NCI-H82 (cell line): ENCODE results near the gene GPR146.
A peak's percentile ranks its signal among the peaks of the same experiment; 100 is the strongest.
"Not testable (repeated sequence)": the region's sequence is repeated elsewhere in the genome, so short reads cannot be mapped to it uniquely, and the experiment has no call there.

Source experiments
- DNase-seq: peaks from one replicate; lab custom pipeline; 2025; lab: John Stamatoyannopoulos, UW

The GPR146 gene

GRCh38 chr7:1044189-1045068 lies at the start of gene GPR146:
TSS of gene GPR146 (plus strand) at chr7:1044546. CDS start at chr7:1057516, 12,970 bp downstream.
- DNase-seq: peak; percentile 96

GRCh38 chr7:994592-995308 lies 49.6 kb upstream of the GPR146 start:
- no peak for DNase-seq

- no peak for DNase-seq
These were observed 48.8 kb upstream of the GPR146 start for GRCh38 chr7:995571-995970.

- DNase-seq: no peak
These were observed 48.1 kb upstream of the GPR146 start for GRCh38 chr7:996079-996872.

DNA sequence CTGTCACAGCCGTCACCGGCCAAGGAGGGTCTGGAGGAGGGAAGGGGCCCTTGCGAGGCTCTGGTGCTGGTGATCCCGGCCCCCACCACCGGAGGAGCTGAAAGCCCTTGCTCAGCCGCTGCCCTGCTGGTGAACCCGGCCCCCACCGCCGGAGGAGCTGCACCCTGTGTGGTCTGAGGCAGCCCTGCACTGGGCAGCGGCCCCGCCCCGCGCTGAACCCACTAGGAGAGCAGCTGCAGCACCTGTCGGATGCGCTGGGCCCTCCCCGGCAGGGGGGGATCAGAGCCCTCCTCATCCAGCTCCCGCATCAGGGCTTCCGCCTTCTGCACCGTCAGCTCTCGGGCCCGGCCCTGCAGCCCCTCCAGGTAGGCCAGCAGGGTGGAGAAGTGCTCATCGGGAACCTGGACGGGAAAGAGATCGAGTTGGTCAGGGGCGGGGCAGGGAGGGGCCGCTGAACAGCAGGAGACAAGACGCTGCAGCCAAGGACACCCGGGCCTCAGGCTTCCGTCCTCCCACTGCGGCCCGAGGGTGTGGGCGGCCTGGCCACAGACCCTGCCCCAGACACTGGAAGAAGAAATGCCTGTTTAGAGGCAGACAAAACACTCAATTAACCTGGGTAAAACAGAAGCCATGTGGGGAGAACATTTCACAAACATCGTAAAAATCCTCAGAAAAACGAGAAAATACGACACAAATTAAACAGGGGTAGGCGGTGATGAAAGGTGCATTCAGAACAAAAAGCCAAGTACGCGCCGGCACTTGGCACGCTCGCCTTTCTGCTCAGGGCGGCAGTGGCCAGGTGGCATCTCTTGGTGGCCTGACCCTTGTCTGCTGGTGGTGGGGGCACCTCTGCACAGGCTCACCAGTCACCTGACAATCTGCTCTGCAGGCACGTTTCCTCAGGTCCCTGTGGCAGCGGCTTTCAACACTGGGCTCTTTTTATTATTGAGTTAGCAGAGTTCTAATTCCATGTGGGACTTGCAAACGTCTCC lies 46.6 kb upstream of the GPR146 start:
- DNase-seq: no peak

GRCh38 chr7:999149-999879 lies 45.0 kb upstream of the GPR146 start:
- DNase-seq: no peak

DNA sequence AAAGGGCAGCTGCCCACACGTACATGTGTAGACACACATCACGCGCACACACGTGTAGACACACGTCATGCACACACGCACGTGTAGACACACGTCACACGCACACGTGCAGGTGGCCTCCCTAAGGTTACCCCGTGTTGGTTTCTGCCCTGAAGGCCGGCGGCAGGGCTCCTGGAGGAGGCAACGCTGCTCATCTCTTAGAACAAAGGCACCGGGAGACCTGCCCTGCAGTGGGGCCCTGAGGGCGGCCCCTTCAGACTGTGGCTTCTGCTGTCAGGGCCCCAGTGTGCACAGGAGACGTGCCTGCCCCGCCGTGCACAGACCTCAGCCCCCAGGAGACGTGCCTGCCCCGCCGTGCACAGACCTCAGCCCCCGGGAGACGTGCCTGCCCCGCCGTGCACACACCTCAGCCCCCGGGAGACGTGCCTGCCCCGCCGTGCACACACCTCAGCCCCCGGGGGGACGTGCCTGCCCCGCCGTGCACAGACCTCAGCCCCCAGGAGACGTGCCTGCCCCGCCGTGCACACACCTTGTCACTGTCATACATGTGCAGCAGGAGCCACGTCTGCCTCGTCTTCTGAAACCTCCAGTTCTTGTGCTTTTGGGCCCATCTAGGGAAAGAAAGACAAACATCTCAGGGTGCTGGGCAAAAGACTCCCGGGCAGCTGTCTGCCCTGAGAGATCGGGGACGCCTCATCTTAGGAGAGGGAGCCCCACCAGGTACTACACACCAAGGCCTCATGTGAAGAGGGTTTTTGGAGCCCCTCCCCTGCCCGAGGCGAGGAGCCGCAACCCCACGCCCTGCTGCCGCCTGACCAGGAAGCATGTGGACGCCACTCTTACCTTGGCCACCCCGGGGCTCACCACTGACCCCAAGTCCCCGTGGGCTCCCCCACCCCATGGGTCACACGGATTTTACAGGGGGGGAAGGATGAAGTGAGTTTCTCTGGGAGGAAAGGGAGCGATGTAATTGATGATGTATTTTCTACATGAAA lies 44.1 kb upstream of the GPR146 start:
- no peak for DNase-seq

DNA sequence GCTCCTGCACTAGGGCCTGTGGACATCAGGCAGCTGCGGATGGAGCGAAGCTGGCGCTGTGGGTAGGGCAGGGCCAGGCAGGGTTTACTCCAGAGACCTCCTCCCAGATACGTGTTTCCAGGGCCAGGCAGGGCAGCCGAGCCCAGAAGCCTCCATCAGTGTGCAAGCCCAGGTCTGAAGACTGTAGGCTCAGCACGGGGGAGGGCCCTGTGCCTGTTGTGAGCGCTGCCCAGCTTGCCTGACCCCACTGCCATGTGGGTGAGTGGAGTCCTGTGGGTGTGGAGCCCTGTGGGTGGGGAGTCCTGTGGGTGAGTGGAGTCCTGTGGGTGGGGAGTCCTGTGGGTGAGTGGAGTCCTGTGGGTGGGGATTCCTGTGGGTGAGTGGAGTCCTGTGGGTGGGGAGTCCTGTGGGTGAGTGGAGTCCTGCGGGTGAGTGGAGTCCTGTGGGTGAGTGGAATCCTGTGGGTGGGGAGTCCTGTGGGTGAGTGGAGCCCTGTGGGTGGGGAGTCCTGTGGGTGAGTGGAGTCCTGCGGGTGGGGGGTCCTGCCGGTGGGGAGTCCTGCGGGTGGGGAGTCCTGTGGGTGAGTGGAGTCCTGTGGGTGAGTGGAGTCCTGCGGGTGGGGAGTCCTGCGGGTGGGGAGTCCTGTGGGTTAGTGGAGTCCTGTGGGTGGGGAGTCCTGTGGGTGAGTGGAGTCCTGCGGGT lies 43.1 kb upstream of the GPR146 start:
- DNase-seq: peak; percentile 24

- DNase-seq: not testable (repeated sequence)
These were observed 42.3 kb upstream of the GPR146 start for GRCh38 chr7:1002026-1002425.

- not testable (repeated sequence) for DNase-seq
These were observed 41.9 kb upstream of the GPR146 start for GRCh38 chr7:1002445-1002844.

DNA sequence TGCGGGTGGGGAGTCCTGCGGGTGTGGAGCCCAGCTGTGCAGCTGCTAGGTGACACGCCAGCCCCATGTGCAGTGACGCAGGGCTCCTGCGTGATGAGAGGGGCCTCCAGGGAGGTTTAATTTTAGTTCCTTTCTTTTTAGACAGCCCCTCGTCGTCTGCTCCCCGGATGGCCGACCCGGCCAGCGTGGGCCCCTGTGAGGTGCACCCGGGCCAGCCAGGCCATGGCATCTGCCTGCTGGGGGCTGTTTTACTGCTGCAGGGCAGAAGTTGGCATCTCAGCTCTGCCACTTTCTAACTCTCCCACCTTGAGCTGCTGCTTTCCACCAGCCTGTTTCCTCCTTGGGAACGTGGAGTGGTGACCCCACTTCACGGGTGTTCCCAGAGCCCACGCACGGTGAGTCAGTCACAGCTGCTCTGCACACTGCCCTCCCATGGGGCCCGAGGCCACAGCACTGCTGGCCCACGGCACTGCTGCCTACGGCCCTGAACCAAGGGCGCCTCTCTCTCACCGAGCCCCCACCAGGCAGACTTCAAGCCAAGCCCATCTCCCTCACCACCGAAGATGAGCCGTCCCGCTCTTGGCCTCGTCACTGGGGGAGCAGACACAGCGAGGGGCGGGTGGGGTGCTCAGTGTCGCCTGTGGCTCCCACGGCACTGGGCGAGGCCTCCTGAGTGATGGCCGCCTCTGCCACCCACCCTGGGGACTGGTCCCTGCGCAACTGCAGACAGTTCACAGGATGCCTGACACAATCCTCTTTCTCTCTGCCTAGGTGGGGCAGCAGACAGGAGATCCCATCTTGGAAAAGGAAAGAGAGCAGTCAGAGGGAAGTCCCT lies 40.1 kb upstream of the GPR146 start:
- DNase-seq: no peak

DNA sequence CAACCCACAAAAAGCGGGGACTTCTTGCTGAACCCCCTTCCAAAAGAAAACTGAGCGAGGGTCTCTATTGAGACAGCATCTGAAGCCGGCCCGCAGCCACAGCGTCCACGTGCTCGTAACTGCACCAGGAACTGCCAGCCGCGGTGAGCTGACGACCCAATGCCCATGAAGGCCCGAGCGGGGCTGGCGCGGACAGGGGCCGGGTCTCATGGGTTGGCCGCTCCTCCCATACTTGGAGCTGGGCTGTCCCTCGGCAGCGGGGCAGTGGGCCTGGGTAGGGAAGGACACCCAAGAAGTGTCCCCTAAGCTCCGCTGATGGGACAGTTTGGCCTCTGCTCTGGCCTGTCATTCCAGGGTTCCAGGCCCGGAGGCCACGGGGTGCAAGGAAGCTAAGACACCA lies 39.0 kb upstream of the GPR146 start:
- DNase-seq: no peak

DNA sequence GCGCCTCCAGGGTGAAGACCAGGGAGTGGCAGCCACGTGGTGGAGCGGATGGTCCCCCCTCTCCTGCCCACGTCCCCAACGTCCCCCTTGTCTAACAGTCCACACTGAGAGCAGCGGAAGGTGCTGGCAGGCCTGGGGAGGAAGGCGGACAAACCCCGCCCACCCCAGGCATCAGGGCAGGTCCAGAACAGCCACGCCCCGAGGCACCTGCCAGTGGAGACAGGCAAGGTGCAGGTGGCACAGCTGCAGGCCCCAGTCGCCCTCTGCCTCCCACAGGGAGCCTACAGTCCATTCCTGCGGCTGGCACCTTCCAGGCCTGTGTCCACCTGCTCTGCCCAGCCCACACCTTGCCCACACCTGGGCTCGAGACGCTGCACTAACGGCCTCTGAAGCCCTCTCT lies 36.4 kb upstream of the GPR146 start:
- DNase-seq: no peak

GRCh38 chr7:1008733-1009363 lies 35.5 kb upstream of the GPR146 start:
- DNase-seq: no peak

DNA sequence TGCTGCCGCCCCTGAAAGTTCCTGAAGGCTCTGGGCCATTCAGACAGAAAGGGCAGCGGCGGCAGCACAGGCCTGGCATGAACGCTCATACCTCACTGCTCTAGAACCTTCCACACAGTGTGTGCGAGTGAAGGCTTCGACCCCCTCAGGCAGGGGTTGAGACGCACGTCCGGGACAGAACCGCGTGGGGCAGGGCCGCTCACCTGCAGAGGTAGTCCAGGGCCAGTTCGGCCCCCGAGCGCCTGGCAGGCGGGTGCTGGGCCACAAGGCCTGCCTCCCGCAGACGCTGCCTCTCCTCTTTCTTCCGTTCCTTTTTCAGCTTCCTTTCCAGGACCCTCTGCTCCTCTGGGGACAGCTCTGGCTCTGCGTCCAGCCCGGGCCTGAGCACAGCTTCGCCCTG lies 34.6 kb upstream of the GPR146 start:
- DNase-seq: no peak

- DNase-seq: no peak
These were observed 34.1 kb upstream of the GPR146 start for GRCh38 chr7:1010226-1010625.

DNA sequence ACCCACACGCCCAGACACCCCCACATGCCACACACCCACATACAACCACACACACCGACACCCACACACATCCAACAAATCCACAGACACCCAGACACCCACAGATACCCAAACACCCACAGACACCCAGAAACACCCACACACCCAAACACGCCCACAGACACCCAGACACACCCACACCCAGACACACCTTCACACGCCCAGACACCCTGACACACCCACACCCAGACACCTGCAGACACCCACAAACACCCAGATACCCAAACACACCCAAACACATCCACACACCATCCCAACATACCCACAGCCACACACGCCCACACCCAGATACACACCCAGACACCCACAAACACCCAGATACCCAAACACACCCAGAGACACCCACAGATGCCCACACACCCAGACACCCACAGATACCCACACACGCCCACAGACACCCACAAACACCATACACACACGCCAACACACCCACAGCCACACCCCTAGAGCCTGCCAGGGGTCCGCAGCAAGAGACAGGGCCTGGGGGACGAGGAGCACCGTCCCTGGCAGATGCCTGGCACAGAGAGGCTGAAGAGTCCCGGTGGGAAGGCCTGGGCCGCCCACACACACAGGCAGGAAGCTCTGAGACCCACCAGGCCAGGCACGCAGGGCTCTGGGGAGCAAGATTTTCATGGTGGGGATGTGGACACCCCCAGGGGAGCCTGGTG lies 32.9 kb upstream of the GPR146 start:
- no peak for DNase-seq
